ENCODE measurements around the gene KCNA1. TPM values are rescaled to one million over a fixed set of nuclear protein-coding genes. Genes with fewer than 3 reads are reported as not detected.
"Not testable (repeated sequence)": the region's sequence is repeated elsewhere in the genome, so short reads cannot be mapped to it uniquely, and the experiment has no call there.

KCNA1 gene
- total and polyA plus RNA-seq, 2 of the 4 experiments (the other 2 are of a cell fraction): not detected

DNA sequence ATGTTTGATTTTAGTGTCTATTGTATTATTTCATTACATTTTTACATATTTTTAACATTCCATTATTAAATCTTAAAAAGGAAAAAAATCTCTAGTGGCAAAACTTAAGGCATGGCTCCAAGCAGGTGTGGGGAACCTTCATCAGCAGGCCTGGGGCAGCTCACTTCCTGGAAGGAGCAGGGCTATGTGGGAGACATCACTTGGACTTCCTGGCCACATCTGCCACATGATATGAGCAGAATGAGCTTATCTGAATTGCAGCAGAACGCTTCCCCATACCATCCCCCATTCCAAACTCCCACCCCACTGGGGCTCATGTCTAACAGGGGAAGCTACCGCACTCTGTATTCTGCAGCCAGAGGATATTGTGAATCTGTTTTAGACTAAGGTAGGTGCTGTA, 35.0 kb upstream of the KCNA1 start:
- Histone ChIP-seq H4K91ac (ENCODE audit: insufficient read depth, low read depth, low read length) (no peak overlapping the region), H3K4me2 (ENCODE audit: low read depth, low read length) (no peak overlapping the region), H2AK9ac (replicated peaks; ENCODE audit: low read depth, low read length, poor library complexity) (no peak overlapping the region), H3K9ac (ENCODE audit: low read depth, low read length) (no peak overlapping the region), H3K27me3 (ENCODE audit: control insufficient read depth, insufficient read depth, low read length) (no peaks in the 10 kb centered on the region), H2BK120ac (ENCODE audit: low read depth, low read length) (no peak overlapping the region), H3K18ac (ENCODE audit: low read depth, low read length) (no peak overlapping the region), H3K9me1 (ENCODE audit: insufficient read depth, low read length) (no peaks in the 10 kb centered on the region), H3K79me1 (ENCODE audit: low read depth in 1 of 2, low read length in 2 of 2) (no peaks in the 10 kb centered on the region), H2AK5ac (ENCODE audit: low read depth, low read length) (no peak overlapping the region), H4K20me1 (ENCODE audit: insufficient read depth, low read length) (no peaks in the 10 kb centered on the region), H3K4me3 (ENCODE audit: insufficient read depth, low read depth, low read length) (no peak overlapping the region), H3K4ac (ENCODE audit: low read depth, low read length) (no peak overlapping the region), H3K14ac (replicated peaks; ENCODE audit: low read depth, low read length) (no peak overlapping the region), H2BK20ac (ENCODE audit: low read depth, low read length) (no peak overlapping the region), H4K8ac (ENCODE audit: low read depth in 2 of 2, low read length in 2 of 2) (no peak overlapping the region), H4K5ac (ENCODE audit: low read depth, low read length) (no peak overlapping the region), H3K9me3 (ENCODE audit: control insufficient read depth, insufficient read depth, low read length) (no peaks in the 10 kb centered on the region), H2BK15ac (ENCODE audit: low read depth, low read length) (no peak overlapping the region), H3K56ac (ENCODE audit: extremely low read depth, insufficient read depth, low read length) (no peak overlapping the region), H3K23ac (ENCODE audit: low read depth, low read length) (no peak overlapping the region), H2AFZ (replicated peaks; ENCODE audit: low read length, poor library complexity) (peak overlapping the region; percentile 41), H3K27ac (ENCODE audit: insufficient read depth, low read length) (no peak overlapping the region), H3K4me1 (ENCODE audit: control insufficient read depth, insufficient read depth, low read length) (no peaks in the 10 kb centered on the region), H2BK5ac (ENCODE audit: low read depth, low read length, poor library complexity, severe bottlenecking) (no peak overlapping the region), H3K36me3 (ENCODE audit: control insufficient read depth, insufficient read depth, low read length) (no peaks in the 10 kb centered on the region)
- in situ Hi-C loops (cut with MboI; ENCODE audit: low sequenced_read_pairs): no loop called here
- no CpG with 5 or more reads among the region's 2 CpGs for WGBS, 2 experiments (ENCODE audit: extremely low coverage in 2 of 2, insufficient read length in 1 of 2)
- POLR2A ChIA-PET (ENCODE audit: unreplicated experiment): no interaction called here
- dilution Hi-C loops (cut with HindIII; ENCODE audit: low sequenced_read_pairs, unreplicated experiment): no loop called here
- TF ChIP-seq RAD21 (IDR thresholded peaks at IDR 0.05; ENCODE audit: low read length): no peak
- no peak for TF ChIP-seq CTCF (conservative IDR thresholded peaks at IDR 0.05; ENCODE audit: low read depth, low read length)
- no peak for TF ChIP-seq RFX5 (IDR thresholded peaks at IDR 0.05; ENCODE audit: low read depth, low read length)
- no peak for TF ChIP-seq MAFK (IDR thresholded peaks at IDR 0.05; ENCODE audit: low read depth, low read length)
- no peak for TF ChIP-seq POLR2A (IDR thresholded peaks at IDR 0.05; ENCODE audit: low read depth, low read length)
- TF ChIP-seq CEBPB (IDR thresholded peaks at IDR 0.05; ENCODE audit: low read depth, low read length): no peak
- TF ChIP-seq RCOR1 (IDR thresholded peaks at IDR 0.05; ENCODE audit: insufficient replicate concordance, low read length): no peak
- no peak for TF ChIP-seq NFE2L2 (IDR thresholded peaks at IDR 0.05; ENCODE audit: low read depth, low read length)
- no peak for TF ChIP-seq CHD1 (IDR thresholded peaks at IDR 0.05; ENCODE audit: low read depth, low read length)
- no peak for TF ChIP-seq FOS (IDR thresholded peaks at IDR 0.05; ENCODE audit: low read depth, low read length)
- no peak for DNase-seq
- intact Hi-C loops (cut with micrococcal nuclease): no loop called here
- CTCF ChIA-PET: no interaction called here
- BruUV-seq (replicated peaks): no TSS peak
- ATAC-seq (ENCODE audit: low read depth): no peak

DNA sequence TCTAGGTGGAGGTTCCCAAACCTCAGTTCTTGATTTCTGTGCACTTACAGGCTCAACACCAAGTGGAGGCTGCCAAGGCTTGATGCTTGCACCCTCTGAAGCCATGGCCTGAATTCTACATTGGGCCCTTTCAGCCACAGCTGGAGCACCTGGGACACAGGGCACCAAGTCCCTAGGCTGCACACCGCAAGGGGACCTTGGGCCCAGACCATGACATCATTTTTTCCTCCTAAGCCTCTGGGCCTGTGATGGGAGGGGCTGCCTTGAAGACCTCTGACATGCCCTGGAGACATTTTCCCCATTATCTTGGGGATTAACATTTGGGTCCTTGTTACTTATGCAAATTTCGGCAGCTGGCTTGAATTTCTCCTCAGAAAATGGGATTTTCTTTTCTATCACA, 30.2 kb upstream of the KCNA1 start:
- H4K91ac ChIP-seq (ENCODE audit: insufficient read depth, low read depth, low read length); H3K4ac ChIP-seq (ENCODE audit: low read depth, low read length); DNase-seq; intact Hi-C loops (cut with micrococcal nuclease); H4K8ac ChIP-seq (ENCODE audit: low read depth in 2 of 2, low read length in 2 of 2); ATAC-seq (ENCODE audit: low read depth); POLR2A ChIA-PET (ENCODE audit: unreplicated experiment); H2BK120ac ChIP-seq (ENCODE audit: low read depth, low read length); dilution Hi-C loops (cut with HindIII; ENCODE audit: low sequenced_read_pairs, unreplicated experiment); H3K27ac ChIP-seq (ENCODE audit: insufficient read depth, low read length); H3K14ac ChIP-seq (replicated peaks; ENCODE audit: low read depth, low read length); H3K4me2 ChIP-seq (ENCODE audit: low read depth, low read length); H2AK5ac ChIP-seq (ENCODE audit: low read depth, low read length); H2AFZ ChIP-seq (replicated peaks; ENCODE audit: low read length, poor library complexity); H3K36me3 ChIP-seq (ENCODE audit: control insufficient read depth, insufficient read depth, low read length); H3K23ac ChIP-seq (ENCODE audit: low read depth, low read length); H3K56ac ChIP-seq (ENCODE audit: extremely low read depth, insufficient read depth, low read length); H2AK9ac ChIP-seq (replicated peaks; ENCODE audit: low read depth, low read length, poor library complexity); H2BK5ac ChIP-seq (ENCODE audit: low read depth, low read length, poor library complexity, severe bottlenecking); H3K4me1 ChIP-seq (ENCODE audit: control insufficient read depth, insufficient read depth, low read length); H4K5ac ChIP-seq (ENCODE audit: low read depth, low read length); BruUV-seq (replicated peaks); in situ Hi-C loops (cut with MboI; ENCODE audit: low sequenced_read_pairs); H3K9ac ChIP-seq (ENCODE audit: low read depth, low read length); H3K27me3 ChIP-seq (ENCODE audit: control insufficient read depth, insufficient read depth, low read length); H2BK20ac ChIP-seq (ENCODE audit: low read depth, low read length); H3K79me1 ChIP-seq (ENCODE audit: low read depth in 1 of 2, low read length in 2 of 2); H3K9me1 ChIP-seq (ENCODE audit: insufficient read depth, low read length); H3K4me3 ChIP-seq (ENCODE audit: insufficient read depth, low read depth, low read length); H3K18ac ChIP-seq (ENCODE audit: low read depth, low read length); H2BK15ac ChIP-seq (ENCODE audit: low read depth, low read length); CTCF ChIA-PET; H4K20me1 ChIP-seq (ENCODE audit: insufficient read depth, low read length); H3K9me3 ChIP-seq (ENCODE audit: control insufficient read depth, insufficient read depth, low read length): not testable (repeated sequence)
- WGBS, 2 experiments (ENCODE audit: extremely low coverage in 2 of 2, insufficient read length in 1 of 2): 33% methylated on average over 1 of the region's 2 CpGs; no CpG with 5 or more reads in 1 of the 2 experiments

Data from IMR-90 (cell line).